GM12864 (cell line): Measurements from ENCODE around the gene XRN2.

ENCODE experiments used
- DNase-seq: peaks from one replicate; pipeline ENCODE4 v3.0.0-alpha.2; 2011; ENCODE audit warnings: low read depth
- H3K4me3 ChIP-seq: 2 replicates; pipeline ENCODE4 v1.5.1; 2011; ENCODE audit warnings: mild to moderate bottlenecking, low read depth, low read length, control low read depth
- CTCF ChIP-seq: IDR thresholded peaks from 2 replicates; pipeline ENCODE4 v1.5.1; 2011; ENCODE audit warnings: low read depth, mild to moderate bottlenecking, moderate library complexity, low read length, control low read depth, inconsistent platforms; ENCODE audit errors: missing control alignments

XRN2 gene

GRCh38 chr20:21279706-21280521 lies 23.2 kb upstream of the XRN2 start:
- TF ChIP-seq CTCF, result no peak
- no peak overlapping the region for H3K4me3 ChIP-seq
- no peak for DNase-seq

GRCh38 chr20:21280522-21281016 lies 22.6 kb upstream of the XRN2 start:
- no peak for TF ChIP-seq CTCF
- no peak overlapping the region for H3K4me3 ChIP-seq
- no peak for DNase-seq

- no peak for DNase-seq
- H3K4me3 ChIP-seq, result no peak overlapping the region
- no peak for TF ChIP-seq CTCF
Observed at GRCh38 chr20:21286775-21287174, 16.4 kb upstream of the XRN2 start.

GRCh38 chr20:21288587-21289370 lies 14.4 kb upstream of the XRN2 start:
- no peak for DNase-seq
- TF ChIP-seq CTCF, result no peak
- no peak overlapping the region for H3K4me3 ChIP-seq

GRCh38 chr20:21289651-21290050 lies 13.5 kb upstream of the XRN2 start:
- no peak for DNase-seq
- TF ChIP-seq CTCF, result no peak
- H3K4me3 ChIP-seq, result no peak overlapping the region

- H3K4me3 ChIP-seq, result no peak overlapping the region
- TF ChIP-seq CTCF, result no peak
- no peak for DNase-seq
Observed at GRCh38 chr20:21291026-21291425, 12.1 kb upstream of the XRN2 start.
